ENCODE data around the gene ACTA1.
"Not testable (repeated sequence)": the region's sequence is repeated elsewhere in the genome, so short reads cannot be mapped to it uniquely, and the experiment has no call there.

ACTA1 gene

DNA sequence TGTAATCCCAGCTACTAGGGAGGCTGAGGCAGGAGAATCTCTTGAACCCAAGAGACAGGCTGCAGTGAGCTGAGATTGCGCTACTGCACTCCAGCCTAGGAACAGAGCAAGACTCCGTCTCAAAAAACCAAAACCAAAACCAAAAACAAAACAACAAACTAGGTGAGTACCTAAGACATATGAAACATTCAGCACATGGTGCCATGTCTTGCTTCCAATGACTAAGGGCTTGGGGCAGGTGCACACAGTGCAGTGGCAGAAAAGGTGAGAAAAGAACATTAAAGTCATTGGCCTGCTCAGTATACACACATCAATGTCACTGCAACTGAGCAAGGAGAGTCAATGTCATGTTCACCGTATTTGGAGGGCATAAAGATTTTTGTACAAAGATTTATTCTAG lies 4.1 kb upstream of the ACTA1 start:
- DNase-seq = no peak

DNA sequence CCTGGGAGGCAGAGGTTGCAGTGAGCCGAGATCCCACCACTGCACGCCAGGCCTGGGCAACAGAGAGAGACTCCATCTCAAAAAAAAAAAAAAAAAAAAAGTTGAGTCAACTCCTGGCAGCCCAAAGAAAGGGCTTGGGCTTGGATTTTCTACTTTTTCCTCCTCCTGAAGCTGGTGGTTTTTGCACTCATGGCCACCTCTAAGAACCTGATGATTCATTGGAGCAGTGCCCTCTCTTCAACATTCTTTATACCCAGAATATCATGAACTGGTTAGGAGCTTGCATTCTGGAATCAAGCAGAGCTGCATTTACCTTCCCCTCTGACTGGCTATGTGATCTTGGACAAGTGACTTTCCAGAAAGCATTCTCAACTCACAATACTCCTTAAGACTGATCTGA lies 3.5 kb upstream of the ACTA1 start:
- no peak for DNase-seq

DNA sequence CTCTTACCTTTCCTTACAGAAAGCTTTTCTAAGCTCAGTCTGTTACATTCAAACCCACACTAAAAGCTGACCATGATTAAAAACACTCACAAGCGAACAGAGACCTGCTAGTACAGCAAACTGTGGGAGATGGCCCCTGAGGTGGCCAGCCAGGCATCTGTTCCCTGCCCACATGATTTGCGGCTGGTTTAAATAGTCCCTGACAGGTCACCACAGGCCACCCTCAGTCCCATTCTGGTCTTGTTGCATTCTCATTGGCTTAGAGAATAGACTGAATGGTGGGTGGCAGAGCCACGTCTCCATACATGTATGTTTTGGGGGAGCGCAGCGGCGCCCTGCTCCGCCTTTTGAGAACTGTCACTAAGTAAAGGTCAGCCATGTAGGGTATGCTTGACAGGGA lies 2.3 kb upstream of the ACTA1 start:
- no peak for DNase-seq

DNA sequence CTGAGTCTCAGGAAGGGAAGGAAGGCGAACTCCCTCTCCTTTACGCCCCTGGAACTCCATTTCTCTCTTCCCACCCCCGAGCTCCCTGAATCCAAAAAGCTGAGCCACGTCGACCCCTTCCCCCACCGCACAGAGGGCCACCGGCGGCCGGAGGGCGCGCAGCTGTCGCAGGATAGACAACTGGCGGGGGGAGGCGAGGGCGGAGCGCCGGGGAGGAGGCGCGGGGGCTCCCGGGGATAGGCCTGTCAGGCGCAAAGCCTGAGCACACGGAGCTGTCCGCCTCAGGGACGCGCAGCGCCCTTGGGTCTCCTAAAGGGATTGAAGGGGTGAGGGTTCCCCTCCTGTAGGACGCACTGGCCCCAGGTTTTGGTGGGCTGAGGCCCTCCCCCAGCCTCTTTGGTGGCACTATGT lies 752 bp upstream of the ACTA1 start:
- DNase-seq = no peak

DNA sequence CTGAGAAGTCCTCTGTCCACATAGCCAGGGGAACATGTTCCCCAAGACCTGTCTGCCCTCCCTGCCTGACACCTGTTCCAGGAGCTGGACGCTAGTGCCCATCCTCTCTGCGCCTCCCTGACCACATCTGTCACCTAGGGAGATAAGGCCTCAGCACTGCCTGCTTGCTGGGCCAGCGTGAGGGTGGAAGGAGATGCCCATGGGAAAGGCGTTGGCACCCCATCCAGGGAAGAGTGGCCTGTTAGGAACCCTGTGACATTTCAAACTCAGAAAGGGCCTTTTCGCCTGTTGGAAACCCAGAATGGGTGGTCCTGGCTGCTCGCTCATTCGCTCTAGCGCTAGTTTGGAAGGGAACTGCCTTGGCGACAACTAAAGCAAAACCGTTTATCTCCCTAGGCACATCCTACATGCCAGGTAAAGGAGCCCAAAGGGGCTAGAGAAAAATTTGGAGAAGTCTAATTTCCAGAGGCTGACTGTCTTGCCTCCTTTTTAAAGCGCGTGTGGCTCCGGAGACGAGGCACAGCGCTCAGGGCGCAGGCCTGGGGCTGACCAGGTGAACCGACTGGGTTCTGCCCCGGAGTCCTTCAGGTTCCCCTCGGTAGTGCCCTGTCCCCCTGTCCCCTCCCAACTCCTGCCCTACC lies 410 bp downstream of the ACTA1 start:
- no peak for DNase-seq

DNA sequence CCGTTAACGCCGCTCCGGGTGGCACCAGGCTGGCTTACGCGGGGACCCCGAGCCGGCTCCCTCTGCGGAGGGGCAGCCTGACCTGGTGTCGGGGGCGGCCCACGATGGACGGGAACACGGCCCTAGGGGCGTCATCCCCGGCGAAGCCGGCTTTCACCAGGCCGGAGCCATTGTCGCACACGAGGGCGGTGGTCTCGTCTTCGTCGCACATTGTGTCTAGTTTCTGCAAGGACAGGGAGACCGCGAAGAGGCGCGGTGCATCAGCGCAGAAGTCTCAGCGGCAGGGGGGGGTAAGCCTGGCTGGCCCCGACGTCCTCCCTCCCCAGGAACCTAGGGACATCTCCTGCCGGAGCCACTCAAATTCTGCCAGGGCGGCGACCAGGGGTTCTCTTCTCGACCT lies 989 bp downstream of the ACTA1 start:
- DNase-seq = no peak

DNA sequence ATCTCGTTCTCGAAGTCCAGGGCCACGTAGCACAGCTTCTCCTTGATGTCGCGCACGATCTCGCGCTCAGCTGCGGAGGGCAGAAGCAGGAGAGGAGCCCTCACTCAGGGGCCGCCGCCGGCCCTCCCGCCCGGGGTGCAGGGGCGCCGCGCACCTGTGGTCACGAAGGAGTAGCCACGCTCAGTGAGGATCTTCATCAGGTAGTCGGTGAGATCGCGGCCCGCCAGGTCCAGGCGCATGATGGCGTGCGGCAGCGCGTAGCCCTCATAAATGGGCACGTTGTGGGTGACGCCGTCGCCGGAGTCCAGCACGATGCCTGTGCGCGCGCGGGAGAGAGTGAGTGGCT lies 1.8 kb downstream of the ACTA1 start:
- no peak for DNase-seq

DNA sequence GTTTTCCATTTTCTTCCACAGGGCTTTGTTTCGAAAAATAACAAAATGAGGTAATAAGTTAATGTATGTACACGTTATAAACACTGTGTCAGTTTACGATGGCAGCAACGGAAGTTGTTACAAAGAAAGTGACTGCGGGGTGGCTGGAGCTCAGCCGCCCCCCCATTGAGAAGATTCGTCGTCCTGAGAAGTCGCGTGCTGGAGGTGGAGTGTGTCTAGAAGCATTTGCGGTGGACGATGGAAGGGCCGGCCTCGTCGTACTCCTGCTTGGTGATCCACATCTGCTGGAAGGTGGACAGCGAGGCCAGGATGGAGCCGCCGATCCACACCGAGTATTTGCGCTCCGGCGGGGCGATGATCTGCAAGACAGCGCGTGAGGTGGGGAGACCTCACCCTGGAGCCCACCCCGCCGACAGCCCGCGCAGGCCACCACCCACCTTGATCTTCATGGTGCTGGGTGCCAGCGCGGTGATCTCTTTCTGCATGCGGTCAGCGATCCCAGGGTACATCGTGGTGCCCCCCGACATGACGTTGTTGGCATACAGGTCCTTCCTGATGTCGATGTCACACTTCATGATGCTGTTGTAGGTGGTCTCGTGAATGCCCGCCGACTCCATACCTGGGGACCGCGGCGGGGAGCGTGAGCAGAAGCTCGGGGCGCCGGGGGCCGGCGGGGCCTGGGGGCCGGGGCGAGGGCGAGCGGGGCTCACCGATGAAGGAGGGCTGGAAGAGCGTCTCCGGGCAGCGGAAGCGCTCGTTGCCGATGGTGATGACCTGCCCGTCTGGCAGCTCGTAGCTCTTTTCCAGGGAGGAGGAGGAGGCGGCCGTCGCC lies 2.4 kb downstream of the ACTA1 start:
- no peak for DNase-seq

DNA sequence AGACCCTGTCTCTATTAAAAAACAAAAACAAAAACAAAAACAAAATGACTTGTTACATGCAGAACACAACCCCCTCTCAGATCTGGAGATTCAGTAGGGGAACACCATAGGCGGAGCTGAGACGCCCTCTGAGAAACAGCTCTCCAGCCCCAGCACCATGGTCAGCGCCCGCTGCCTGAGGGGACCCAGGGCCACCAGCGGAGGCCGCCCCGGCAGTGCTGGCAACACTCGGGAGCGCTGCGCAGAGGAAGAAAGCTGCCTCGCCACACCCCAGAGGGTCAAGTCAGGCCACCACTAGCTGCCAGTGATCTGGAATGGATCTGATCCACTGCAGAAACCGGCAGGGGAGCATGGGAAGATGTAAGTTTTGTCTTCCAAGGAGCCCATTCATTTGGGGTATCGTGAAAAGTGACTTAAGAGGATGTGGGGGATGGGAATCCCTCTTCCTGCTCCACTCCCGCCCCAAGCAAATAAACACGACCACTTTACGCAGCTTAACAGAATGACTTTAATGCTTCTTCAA lies 3.1 kb downstream of the ACTA1 start:
- no peak for DNase-seq

DNA sequence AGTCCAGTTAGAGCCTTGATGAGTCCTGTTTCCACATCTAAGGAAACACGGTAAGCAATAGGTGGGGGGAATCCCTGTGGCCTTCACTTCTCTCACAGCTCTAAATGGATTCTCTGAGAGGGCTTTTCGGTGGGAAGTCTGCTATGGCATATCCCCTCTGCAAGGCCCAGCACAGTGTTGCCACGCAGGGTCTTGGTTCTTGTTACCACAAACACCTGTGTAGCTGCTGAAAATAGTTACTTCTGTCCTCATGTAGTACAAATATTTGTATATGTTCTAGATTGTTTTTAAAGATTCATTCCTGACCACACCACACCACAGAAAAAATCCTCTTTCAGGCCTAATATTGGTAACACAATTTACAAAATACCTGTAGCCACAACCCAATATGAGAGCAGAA lies 5.6 kb downstream of the ACTA1 start:
- no peak for DNase-seq

DNA sequence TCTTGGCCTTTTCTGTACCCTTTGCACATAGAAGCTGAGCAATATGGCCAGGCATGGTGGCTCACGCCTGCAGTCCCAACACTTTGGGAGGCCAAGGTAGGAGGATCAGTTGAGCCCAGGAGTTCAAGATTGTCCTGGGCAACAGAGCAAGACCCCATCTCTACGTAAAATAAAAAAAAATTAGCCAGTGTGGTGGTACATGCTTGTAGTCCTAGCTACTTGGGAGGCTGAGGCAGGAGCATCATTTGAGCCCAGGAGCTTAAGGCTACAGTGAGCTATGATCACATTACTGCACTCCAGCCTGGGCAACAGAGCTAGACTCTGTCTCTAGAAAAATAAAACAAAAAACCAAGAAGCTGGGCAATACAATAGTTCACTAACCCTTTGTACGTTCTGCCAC lies 6.3 kb downstream of the ACTA1 start:
- no peak for DNase-seq

DNA sequence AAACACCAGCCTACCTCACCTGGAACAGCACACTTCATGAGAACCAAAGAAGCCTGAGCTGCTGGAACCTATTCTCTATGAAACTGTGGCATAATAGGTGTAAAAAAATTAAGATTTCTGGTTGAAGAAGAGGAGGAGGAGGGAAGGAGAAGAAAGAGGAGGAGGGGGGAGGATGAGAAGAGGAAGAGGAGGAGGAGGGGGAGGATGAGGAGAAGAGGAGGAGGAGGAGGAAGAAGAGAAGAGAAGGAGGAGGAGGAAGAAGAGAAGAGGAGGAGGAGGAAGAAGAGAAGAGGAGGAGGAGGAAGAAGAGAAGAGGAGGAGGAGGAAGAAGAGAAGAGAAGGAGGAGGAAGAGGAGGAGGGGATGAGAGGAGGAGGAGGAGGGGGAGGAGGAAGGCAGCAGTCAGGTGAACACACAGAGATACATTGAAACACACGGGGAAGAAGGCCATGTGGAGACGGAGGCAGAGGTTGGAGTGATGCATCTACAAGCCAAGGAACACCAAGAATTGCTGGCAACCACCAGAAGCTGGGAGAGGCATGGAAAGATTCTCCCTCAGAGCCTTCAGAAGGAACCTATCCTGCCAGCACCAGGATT lies 8.2 kb downstream of the ACTA1 start:
- DNase-seq = no peak

DNA sequence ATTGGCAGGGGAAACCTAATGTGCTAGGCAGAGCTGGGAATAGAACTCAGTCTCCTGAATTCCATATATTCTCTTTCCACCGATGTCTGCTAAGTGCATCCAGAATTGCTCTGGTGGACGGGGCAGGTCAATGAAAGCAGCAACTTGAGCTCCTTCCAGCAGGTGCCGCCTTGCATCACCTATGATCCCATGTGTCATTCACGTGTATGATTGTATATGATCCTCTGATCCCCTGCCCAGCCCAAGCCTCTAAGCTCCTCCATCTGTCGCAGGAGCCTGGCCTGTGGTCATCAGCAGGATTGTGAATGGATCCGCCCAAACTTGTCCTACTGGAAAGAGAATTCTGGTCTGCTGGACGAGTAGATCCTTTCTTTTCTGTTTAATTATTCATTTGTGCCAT lies 13.1 kb downstream of the ACTA1 start:
- no peak for DNase-seq

DNA sequence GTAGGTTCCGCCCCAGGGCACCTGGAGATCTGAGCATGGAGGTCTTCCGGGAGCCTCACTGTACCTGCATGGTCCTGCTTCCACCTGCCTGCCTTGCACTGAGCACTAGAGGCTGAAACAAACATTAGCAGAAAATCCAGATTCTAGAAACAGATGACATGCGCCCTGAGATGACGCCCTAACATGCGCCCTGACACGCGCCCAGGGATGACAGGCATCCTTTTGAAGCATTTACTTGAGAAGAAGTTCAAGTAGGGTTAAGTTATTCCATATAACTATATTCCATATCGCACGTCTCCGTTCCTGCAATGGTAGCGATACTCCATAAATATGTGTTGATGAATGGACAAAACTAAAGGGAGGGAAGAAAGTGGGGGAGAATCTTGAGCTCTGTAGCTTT lies 13.7 kb downstream of the ACTA1 start:
- DNase-seq = no peak

DNA sequence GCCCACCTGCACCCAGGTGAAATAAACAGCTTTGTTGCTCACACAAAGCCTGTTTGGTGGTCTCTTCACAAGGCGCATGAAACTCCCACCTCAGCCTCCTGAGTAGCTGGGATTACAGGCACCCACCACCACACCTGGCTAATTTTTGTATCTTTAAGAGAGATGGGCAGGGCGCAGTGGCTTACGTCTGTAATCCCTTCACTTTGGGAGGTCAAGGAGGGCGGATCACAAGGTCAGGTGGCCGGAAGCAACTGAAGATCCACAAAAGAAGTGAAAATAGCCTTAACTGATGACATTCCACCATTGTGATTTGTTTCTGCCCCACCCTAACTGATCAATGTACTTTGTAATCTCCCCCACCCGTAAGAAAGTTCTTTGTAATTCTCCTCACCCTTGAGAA lies 15.3 kb downstream of the ACTA1 start:
- not testable (repeated sequence) for DNase-seq

DNA sequence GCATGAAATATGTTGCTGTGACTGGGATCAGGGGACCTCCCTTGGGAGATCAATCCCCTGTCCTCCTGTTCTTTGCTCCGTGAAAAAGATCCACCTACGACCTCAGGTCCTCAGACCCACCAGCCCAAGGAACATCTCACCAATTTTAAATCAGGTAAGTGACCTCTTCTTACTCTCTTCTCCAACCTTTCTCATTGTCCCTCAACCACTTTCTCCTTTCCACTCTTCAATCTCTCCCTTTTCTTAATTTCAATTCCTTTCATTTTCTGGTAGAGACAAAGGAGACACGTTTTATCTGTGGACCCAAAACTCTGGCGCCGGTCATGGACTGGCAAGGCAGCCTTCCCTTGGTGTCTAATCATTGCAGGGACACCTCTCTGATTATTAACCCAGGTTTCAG lies 21.1 kb downstream of the ACTA1 start:
- DNase-seq = not testable (repeated sequence)

DNA sequence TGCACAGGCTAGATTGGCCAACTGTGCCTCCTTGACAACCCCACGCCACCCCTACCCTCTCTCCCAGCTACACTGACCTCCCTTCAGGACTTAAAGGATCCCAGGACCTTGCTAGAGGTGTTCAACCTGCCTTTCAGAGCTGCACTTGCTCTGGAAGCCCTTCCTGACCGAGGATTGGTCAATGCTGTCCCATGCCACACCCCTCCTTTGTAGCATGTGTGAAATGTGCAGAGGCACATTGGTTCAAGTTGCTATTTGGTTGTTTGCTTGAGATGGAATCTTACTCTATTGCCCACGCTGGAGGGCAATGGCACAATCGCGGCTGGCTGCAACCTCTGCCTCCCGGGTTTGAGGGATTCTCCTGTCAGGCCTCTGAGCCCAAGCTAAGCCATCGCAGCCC lies 21.8 kb downstream of the ACTA1 start:
- DNase-seq = no peak

DNA sequence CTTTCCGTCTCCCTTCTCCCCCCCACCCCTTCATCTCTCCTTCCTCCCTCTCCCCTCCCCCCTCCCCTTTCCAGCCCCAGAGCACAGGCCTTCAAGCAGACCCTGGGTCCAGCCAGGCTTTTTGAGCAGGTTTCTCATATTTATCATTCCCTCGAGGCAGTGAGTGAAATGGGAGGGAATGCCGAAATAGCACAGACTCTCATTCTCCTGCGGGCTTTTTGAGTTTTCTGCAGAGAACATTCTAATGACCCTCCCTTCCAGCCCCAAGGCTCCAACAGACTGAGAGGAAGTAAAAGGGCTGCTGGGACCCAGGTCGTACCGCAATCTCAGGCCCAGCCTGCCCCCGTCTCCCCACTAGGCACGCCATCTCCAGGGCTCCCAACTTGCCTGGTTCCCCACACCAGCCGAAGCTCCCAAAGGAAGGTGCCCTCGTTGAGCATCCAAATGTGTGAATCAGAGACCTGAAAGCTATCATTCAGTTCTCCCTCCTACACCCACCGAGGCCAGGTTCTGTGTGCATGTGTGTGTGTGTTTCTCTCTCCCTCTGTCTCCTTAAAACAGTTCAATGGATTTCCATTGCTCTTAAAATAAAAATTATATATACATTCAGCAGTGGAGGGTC lies 22.3 kb downstream of the ACTA1 start:
- DNase-seq = no peak

DNA sequence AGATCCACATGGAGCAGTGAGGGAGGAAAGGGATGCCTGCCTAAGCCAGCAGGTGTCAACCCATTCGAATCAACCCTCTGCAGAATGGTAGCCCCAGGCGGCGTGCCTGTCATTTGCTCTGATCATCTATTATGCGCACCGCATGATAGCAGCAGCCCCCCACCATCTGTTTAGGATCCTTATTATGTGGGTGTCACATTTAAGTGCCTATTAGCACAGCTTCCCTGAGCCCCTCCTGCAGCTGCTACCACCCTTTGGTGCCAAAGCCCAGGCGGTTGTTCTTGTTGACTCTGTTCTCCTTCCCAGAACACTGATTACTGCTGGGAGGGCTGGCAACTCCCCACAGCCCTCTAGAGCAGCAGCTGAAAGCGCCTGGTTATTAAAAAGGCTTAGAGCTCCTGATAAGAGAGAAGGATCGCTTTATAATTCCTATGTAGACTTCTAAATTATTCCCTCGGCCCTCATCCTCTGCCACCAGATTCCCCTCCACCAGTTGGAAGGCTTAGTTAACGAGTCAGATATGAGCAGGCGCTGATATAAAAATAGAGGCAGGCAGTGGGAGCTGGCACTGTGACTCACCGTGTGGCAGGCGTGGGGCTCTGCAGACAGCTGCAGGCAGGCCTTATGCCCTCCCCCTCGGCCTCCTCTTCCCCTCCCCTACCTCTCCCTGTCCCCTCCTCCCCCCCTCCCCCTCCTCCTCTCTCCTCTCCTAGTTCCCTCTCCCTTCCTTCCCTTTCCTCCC lies 23.0 kb downstream of the ACTA1 start:
- peak; percentile 86 for DNase-seq

DNA sequence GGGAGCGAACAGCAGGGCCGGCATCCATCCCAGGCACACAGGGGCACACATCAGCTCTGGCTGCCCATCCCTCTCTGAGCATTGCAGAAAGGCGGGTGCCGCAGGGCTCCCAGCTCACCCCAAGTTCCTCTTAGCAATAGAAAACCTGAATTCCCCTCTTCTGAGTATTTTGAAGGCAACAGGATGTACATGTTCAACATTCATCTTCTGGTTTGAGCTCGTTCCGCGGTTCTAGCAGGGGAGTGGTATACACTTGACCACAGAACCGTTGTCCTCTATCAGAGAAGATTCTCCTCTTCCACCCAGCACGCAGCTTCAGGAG lies 23.6 kb downstream of the ACTA1 start:
- DNase-seq = no peak

DNA sequence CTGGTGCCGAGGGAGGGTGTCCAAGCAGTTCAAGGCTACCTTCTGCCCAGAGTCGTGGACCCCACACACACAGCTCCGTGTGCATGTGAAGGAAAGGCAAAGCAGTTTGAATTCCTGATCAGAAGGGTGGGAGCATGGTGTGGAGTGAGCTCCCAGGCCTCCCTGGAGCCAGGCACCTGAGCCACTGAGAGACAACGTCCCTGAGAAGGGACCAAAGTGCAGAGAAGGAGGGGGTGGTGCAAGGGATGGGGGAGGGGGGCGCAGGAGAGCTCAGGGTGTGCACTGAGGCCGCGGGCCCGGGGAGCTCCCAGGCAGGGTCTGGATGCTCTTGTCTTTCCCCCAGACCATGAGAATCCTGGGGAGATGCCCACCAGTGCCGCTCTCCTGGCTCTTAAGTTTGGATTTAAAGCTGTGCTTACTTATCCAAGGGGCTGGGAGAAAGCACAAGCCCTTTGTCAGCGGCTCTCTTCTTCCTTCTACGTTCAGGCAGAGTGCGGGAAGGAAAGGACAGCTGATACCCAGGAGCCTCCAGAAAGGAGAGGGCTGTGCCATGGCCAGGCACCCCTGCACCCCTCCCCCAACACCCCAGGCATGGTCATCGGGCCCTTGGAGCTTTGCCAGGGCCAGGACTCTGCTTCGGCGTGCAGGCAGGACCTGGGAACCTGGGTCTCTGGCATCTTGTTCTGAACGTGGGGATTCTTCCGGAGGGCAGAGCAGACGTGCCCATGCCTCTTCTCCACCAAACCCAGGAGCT lies 24.1 kb downstream of the ACTA1 start:
- no peak for DNase-seq

DNA sequence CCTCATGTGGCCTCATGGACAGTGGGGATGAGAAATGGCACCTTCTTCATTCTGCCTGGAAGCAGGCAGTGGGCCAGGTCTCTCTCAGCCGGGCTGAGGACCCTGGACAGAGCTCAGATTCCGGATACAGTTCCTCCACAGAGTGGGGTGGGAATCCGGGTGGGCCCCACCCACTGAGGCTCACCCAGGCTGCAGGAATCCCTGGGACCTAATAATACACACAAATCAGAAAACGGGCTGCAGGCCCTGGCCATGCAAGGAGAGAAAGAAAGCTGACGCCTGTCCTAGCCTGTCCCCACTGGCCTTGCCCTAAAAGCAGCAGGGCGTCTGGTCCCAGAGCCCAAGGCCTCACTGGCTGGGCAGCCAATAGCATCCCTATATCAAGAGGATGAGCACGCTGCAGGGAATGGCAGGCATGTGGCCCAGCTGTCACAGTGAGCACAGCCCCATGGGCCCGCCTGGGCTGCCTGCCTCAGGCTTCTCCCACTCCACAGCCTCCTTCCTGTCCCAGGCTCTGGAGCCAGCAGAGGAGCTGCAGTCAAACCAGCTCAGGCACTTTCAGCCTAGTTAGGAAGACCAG lies 25.3 kb downstream of the ACTA1 start:
- DNase-seq = peak; percentile 57
